Pons (tissue), 1 donor: ENCODE data around the gene TMEM217.
"Not testable (repeated sequence)": the region's sequence is repeated elsewhere in the genome, so short reads cannot be mapped to it uniquely, and the experiment has no call there.

Experiments
- DNase-seq: peaks from one replicate; pipeline ENCODE4 v3.0.0-alpha.2; 2016; ENCODE audit warnings: low spot score

TMEM217 gene

GRCh38 chr6:37185949-37186720 is 71.8 kb downstream of the TMEM217 start:
- peak; percentile 59 for DNase-seq

GRCh38 chr6:37182736-37183590 is 75.0 kb downstream of the TMEM217 start:
- DNase-seq, result peak; percentile 78

- DNase-seq, result not testable (repeated sequence)
These were observed 77.3 kb downstream of the TMEM217 start for GRCh38 chr6:37180610-37181009.

GRCh38 chr6:37180075-37180474 is 77.9 kb downstream of the TMEM217 start:
- DNase-seq, result no peak

GRCh38 chr6:37177935-37178517 is 79.9 kb downstream of the TMEM217 start:
- no peak for DNase-seq

- peak; percentile 48 for DNase-seq
These were observed 80.6 kb downstream of the TMEM217 start for GRCh38 chr6:37177077-37177934.

- DNase-seq, result no peak
These were observed 81.5 kb downstream of the TMEM217 start for GRCh38 chr6:37176268-37177076.

- DNase-seq, result no peak
These were observed 82.3 kb downstream of the TMEM217 start for GRCh38 chr6:37175332-37176267.

- no peak for DNase-seq
These were observed 83.2 kb downstream of the TMEM217 start for GRCh38 chr6:37174515-37175331.

- no peak for DNase-seq
These were observed 83.8 kb downstream of the TMEM217 start for GRCh38 chr6:37174196-37174514.

- no peak for DNase-seq
These were observed 84.3 kb downstream of the TMEM217 start for GRCh38 chr6:37173493-37174195.

- DNase-seq, result no peak
These were observed 84.9 kb downstream of the TMEM217 start for GRCh38 chr6:37172912-37173492.

GRCh38 chr6:37171970-37172812 is 85.8 kb downstream of the TMEM217 start:
- DNase-seq, result peak; percentile 95

GRCh38 chr6:37171201-37171969 is 86.6 kb downstream of the TMEM217 start:
- peak; percentile 52 for DNase-seq

- no peak for DNase-seq
These were observed 87.4 kb downstream of the TMEM217 start for GRCh38 chr6:37170273-37171200.
